Hepatocyte (in vitro differentiated cells): Measurements from ENCODE around the gene NIPAL3. TPM values are rescaled to one million over a fixed set of nuclear protein-coding genes. Genes with fewer than 3 reads are reported as not detected.

Experiments
- DNase-seq: peaks from one replicate; pipeline ENCODE4 v3.0.0-alpha.2; 2016; ENCODE audit warnings: low spot score
- H2AFZ ChIP-seq: fragments of 200-600 bp; sonication (generic); 2 replicates; pipeline ENCODE4 v1.6.0; 2016; ENCODE audit warnings: antibody characterized with exemption, mild to moderate bottlenecking
- H3K27ac ChIP-seq: fragments of 200-600 bp; sonication (generic); 2 replicates; pipeline ENCODE4 v1.5.1; 2016; ENCODE audit warnings: mild to moderate bottlenecking
- H3K27me3 ChIP-seq: fragments of 200-600 bp; sonication (generic); 2 replicates; pipeline ENCODE4 v1.6.1; 2016
- H3K36me3 ChIP-seq: fragments of 200-600 bp; sonication (generic); replicated peaks from 2 replicates; pipeline ENCODE4 v1.5.1; 2016; ENCODE audit warnings: low read depth; ENCODE audit not compliant: insufficient read depth
- H3K4me1 ChIP-seq: fragments of 200-600 bp; sonication (generic); 2 replicates; pipeline ENCODE4 v1.5.1; 2016; ENCODE audit warnings: mild to moderate bottlenecking, moderate library complexity; ENCODE audit not compliant: insufficient read depth
- H3K4me2 ChIP-seq: fragments of 200-600 bp; sonication (generic); 2 replicates; pipeline ENCODE4 v1.6.0; 2016
- H3K4me3 ChIP-seq: fragments of 200-600 bp; sonication (generic); 2 replicates; pipeline ENCODE4 v1.5.1; 2016; ENCODE audit warnings: mild to moderate bottlenecking
- H3K79me2 ChIP-seq: fragments of 200-600 bp; sonication (generic); 2 replicates; pipeline ENCODE4 v1.6.0; 2017; ENCODE audit warnings: mild to moderate bottlenecking
- H3K9me2 ChIP-seq: fragments of 200-600 bp; sonication (generic); replicated peaks from 2 replicates; pipeline ENCODE4 v1.6.0; 2017; ENCODE audit warnings: mild to moderate bottlenecking; ENCODE audit not compliant: insufficient read depth
- H3K9me3 ChIP-seq: fragments of 200-600 bp; sonication (generic); 2 replicates; pipeline ENCODE4 v1.5.1; 2016; ENCODE audit warnings: low read depth, mild to moderate bottlenecking
- H4K20me1 ChIP-seq: fragments of 200-600 bp; sonication (generic); 2 replicates; pipeline ENCODE4 v1.6.0; 2016; ENCODE audit warnings: mild to moderate bottlenecking; ENCODE audit not compliant: insufficient read depth, poor library complexity, severe bottlenecking
- CTCF ChIP-seq: fragments of 200-600 bp; sonication (generic); IDR thresholded peaks from 2 replicates; pipeline ENCODE4 v1.5.1; 2016; ENCODE audit warnings: antibody characterized with exemption, mild to moderate bottlenecking; ENCODE audit not compliant: poor library complexity
- EZH2 ChIP-seq: fragments of 200-600 bp; sonication (generic); IDR thresholded peaks from 2 replicates; pipeline ENCODE4 v1.6.1; 2016; ENCODE audit warnings: antibody characterized with exemption, mild to moderate bottlenecking, borderline replicate concordance
- EZH2phosphoT487 ChIP-seq: fragments of 200-600 bp; sonication (generic); IDR thresholded peaks from one replicate; pipeline ENCODE4 v1.6.1; 2018; ENCODE audit warnings: antibody characterized with exemption, mild to moderate bottlenecking, low read depth, moderate library complexity; ENCODE audit not compliant: unreplicated experiment, severe bottlenecking
- WGBS: methylation state at CpG from one replicate; pipeline ENCODE4 v1.1.6; 2016; ENCODE audit warnings: low lambda C conversion rate; ENCODE audit errors: missing lambda C conversion rate; 5-methylcytosine and 5-hydroxymethylcytosine counted together
- polyA plus RNA-seq: library from polyadenylated mRNA; unstranded; fragments of >200 nt; fragmentation: Nextera tagmentation; extraction: Ambion mirVana; gene quantifications from 2 replicates; pipeline ENCODE4 v1.2.1, GENCODE V29; 2016
- total RNA-seq: library from RNA; depleted of rRNA; stranded (reverse); fragments of >200 nt; gene quantifications from 2 replicates; pipeline ENCODE4 v1.2.3, GENCODE V29; 2014

The NIPAL3 gene
- total and polyA plus RNA-seq, 2 experiments from 2014 or later, result 26.6 to 27.3 TPM

- no peaks in the 10 kb centered on the region for H4K20me1 ChIP-seq
- no peak overlapping the region for H3K4me2 ChIP-seq
- no peaks in the 10 kb centered on the region for H3K79me2 ChIP-seq
- WGBS, result 84% methylated on average over 8 of the region's 8 CpGs
- H3K36me3 ChIP-seq, result no peaks in the 10 kb centered on the region
- no peak overlapping the region for H3K27ac ChIP-seq
- no peak for DNase-seq
- no peak for TF ChIP-seq CTCF
- TF ChIP-seq EZH2, result no peak
- TF ChIP-seq EZH2phosphoT487, result no peak
- H3K4me3 ChIP-seq, result no peak overlapping the region
- H3K4me1 ChIP-seq, result no peaks in the 10 kb centered on the region
- H3K9me3 ChIP-seq, result no peaks in the 10 kb centered on the region
- no peaks in the 10 kb centered on the region for H3K9me2 ChIP-seq
- no peaks in the 10 kb centered on the region for H3K27me3 ChIP-seq
- no peak overlapping the region for H2AFZ ChIP-seq
Observed at GRCh38 chr1:24452922-24453485, 37.4 kb downstream of the NIPAL3 start.

GRCh38 chr1:24454673-24455072 is 39.1 kb downstream of the NIPAL3 start:
- Histone ChIP-seq H3K27ac (no peak overlapping the region), H3K4me3 (no peak overlapping the region), H3K79me2 (no peaks in the 10 kb centered on the region), H4K20me1 (no peaks in the 10 kb centered on the region), H3K9me2 (no peaks in the 10 kb centered on the region), H3K36me3 (no peaks in the 10 kb centered on the region), H2AFZ (no peak overlapping the region), H3K4me2 (no peak overlapping the region), H3K4me1 (no peaks in the 10 kb centered on the region), H3K9me3 (no peaks in the 10 kb centered on the region), H3K27me3 (no peaks in the 10 kb centered on the region)
- DNase-seq, result no peak
- TF ChIP-seq EZH2 (no peak), CTCF (no peak), EZH2phosphoT487 (no peak)
- 78% methylated on average over 5 of the region's 5 CpGs for WGBS

GRCh38 chr1:24455272-24455671 is 39.7 kb downstream of the NIPAL3 start:
- Histone ChIP-seq H4K20me1 (no peaks in the 10 kb centered on the region), H3K4me1 (no peaks in the 10 kb centered on the region), H3K4me3 (no peak overlapping the region), H3K9me2 (no peaks in the 10 kb centered on the region), H3K4me2 (no peak overlapping the region), H3K27me3 (no peaks in the 10 kb centered on the region), H3K27ac (no peak overlapping the region), H3K36me3 (no peaks in the 10 kb centered on the region), H2AFZ (no peak overlapping the region), H3K79me2 (no peaks in the 10 kb centered on the region), H3K9me3 (no peaks in the 10 kb centered on the region)
- no peak for DNase-seq
- WGBS, result 95% methylated on average over 5 of the region's 5 CpGs
- TF ChIP-seq EZH2 (no peak), CTCF (no peak), EZH2phosphoT487 (no peak)

GRCh38 chr1:24457866-24458265 is 42.3 kb downstream of the NIPAL3 start:
- Histone ChIP-seq H4K20me1 (no peaks in the 10 kb centered on the region), H3K36me3 (no peaks in the 10 kb centered on the region), H3K4me1 (no peaks in the 10 kb centered on the region), H3K4me2 (no peak overlapping the region), H2AFZ (no peak overlapping the region), H3K9me3 (no peaks in the 10 kb centered on the region), H3K4me3 (no peak overlapping the region), H3K79me2 (no peaks in the 10 kb centered on the region), H3K9me2 (no peaks in the 10 kb centered on the region), H3K27me3 (no peaks in the 10 kb centered on the region), H3K27ac (no peak overlapping the region)
- no peak for DNase-seq
- no peak for TF ChIP-seq CTCF
- TF ChIP-seq EZH2, result no peak
- TF ChIP-seq EZH2phosphoT487, result no peak
- 96% methylated on average over 3 of the region's 3 CpGs for WGBS
